LNCAP (cell line): ENCODE data around the gene MEIS2.

Experiments
- TF ChIP-seq, protein P1 (sequence below): fragments of 450-650 bp; IDR thresholded peaks from 2 replicates; pipeline ENCODE4 v1.5.1; 2017; ENCODE audit warnings: mild to moderate bottlenecking

MEIS2 gene

DNA sequence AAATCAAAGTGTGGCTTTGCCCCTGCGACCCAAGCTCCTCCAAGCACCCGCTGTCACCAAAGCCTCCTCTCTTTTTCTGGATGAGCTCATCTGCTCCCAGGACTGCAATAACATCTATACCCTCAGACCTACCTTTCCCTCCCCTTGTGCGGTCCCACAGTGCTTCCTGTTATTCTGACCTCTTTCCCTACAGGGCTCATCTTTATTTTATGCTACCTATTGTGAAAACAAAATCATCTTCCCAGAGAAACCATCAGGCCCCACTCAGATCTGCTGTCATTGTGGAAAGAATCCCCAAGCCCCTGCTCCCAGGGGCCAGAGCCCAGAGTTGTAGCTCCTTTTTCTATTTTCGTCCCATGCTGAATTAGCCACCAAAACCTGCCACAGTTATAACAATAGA, 162.2 kb downstream of the MEIS2 start:
- TF ChIP-seq, protein P1, sequence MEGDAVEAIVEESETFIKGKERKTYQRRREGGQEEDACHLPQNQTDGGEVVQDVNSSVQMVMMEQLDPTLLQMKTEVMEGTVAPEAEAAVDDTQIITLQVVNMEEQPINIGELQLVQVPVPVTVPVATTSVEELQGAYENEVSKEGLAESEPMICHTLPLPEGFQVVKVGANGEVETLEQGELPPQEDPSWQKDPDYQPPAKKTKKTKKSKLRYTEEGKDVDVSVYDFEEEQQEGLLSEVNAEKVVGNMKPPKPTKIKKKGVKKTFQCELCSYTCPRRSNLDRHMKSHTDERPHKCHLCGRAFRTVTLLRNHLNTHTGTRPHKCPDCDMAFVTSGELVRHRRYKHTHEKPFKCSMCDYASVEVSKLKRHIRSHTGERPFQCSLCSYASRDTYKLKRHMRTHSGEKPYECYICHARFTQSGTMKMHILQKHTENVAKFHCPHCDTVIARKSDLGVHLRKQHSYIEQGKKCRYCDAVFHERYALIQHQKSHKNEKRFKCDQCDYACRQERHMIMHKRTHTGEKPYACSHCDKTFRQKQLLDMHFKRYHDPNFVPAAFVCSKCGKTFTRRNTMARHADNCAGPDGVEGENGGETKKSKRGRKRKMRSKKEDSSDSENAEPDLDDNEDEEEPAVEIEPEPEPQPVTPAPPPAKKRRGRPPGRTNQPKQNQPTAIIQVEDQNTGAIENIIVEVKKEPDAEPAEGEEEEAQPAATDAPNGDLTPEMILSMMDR = no peak

DNA sequence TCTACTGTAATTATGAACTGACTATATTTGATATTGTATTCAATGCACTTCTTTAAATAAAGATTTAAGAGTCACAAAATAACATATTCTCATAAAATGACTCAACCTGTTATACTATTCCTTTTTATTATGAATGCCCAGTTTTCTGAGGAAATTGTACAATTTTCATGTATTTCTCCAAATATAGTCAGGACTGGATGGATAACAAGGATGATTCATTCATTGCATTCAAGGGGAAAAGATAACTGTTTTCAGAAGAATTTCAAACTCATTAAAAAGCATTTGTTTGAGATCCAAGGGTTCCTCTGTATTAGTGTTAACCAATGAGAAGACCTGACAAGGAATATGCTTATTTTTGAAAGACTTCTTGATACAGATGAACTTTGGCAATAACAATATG, 163.7 kb downstream of the MEIS2 start:
- TF ChIP-seq, protein P1 = no peak

GRCh38 chr15:36933255-36933990, 166.9 kb downstream of the MEIS2 start:
- TF ChIP-seq, protein P1 = no peak

DNA sequence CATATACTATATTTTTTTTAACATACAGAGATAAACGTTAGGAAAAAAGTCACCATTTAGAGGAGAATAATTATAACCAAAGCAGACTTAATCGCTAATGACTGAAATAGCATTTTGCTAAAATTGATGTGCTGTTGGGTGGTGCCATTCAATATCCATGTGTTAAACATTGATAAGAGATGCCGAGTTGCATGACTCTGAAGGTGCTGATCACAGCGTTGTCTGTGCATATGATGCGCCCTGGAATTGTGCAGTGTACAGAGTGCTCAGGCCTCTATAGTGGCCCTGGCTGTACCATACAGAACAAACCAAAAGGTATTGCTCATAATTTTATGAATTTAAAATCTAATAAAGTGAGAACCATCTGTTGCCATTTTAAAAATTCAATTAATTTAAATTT, 168.3 kb downstream of the MEIS2 start:
- TF ChIP-seq, protein P1 = no peak

DNA sequence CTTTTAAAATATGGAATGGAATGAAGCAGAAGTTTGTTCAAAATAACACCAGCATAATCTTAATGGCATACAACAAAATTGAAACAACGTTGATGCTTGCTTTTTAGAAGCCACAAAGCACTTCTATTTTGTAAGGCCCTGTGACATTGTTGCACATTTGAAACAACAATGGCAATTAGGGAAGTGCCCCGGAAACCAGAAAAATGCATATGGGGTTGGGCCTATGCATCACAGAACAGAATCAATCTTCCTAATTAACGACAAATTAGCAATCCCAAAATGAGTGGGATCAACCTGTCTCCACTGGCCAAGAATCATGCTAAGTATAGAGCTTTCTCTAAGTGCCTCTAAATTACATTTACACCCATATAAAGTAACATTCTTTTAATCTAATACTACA, 168.9 kb downstream of the MEIS2 start:
- TF ChIP-seq, protein P1 = no peak

- TF ChIP-seq, protein P1 = no peak
Measured at GRCh38 chr15:36926427-36926825, 173.9 kb downstream of the MEIS2 start.

GRCh38 chr15:36925653-36926426, 174.5 kb downstream of the MEIS2 start:
- TF ChIP-seq, protein P1 = no peak
